Smooth muscle cell (in vitro differentiated cells): ENCODE results near the gene SMAD7. TPM values are rescaled to one million over a fixed set of nuclear protein-coding genes. Genes with fewer than 3 reads are reported as not detected.

Experiments used
- DNase-seq: peaks from one replicate; lab custom pipeline; 2025; ENCODE audit not compliant: unreplicated experiment; lab: John Stamatoyannopoulos, UW
- H2AFZ ChIP-seq: fragments of 200-600 bp; sonication (generic); 2 replicates; pipeline ENCODE4 v1.6.0; 2016; ENCODE audit warnings: antibody characterized with exemption, low read depth, mild to moderate bottlenecking
- H3F3A ChIP-seq: fragments of 200-600 bp; sonication (generic); 2 replicates; pipeline ENCODE4 v1.6.0; 2017; ENCODE audit warnings: antibody characterized with exemption, low read depth
- H3K27ac ChIP-seq: fragments of 200-600 bp; sonication (generic); 2 replicates; pipeline ENCODE4 v1.5.1; 2016; ENCODE audit warnings: low read depth, mild to moderate bottlenecking
- H3K27me3 ChIP-seq: fragments of 200-600 bp; sonication (generic); 2 replicates; pipeline ENCODE4 v1.6.1; 2016; ENCODE audit warnings: low read depth, mild to moderate bottlenecking
- H3K36me3 ChIP-seq: fragments of 200-600 bp; sonication (generic); 2 replicates; pipeline ENCODE4 v1.5.1; 2016; ENCODE audit warnings: low read depth
- H3K4me1 ChIP-seq: fragments of 200-600 bp; sonication (generic); 2 replicates; pipeline ENCODE4 v1.5.1; 2016; ENCODE audit warnings: low read depth
- H3K4me2 ChIP-seq: fragments of 200-600 bp; sonication (generic); 2 replicates; pipeline ENCODE4 v1.6.0; 2016; ENCODE audit warnings: mild to moderate bottlenecking
- H3K4me3 ChIP-seq: fragments of 200-600 bp; sonication (generic); 2 replicates; pipeline ENCODE4 v1.5.1; 2016; ENCODE audit warnings: mild to moderate bottlenecking
- H3K79me2 ChIP-seq: fragments of 200-600 bp; sonication (generic); 2 replicates; pipeline ENCODE4 v1.6.0; 2016; ENCODE audit warnings: low read depth, mild to moderate bottlenecking
- H3K9ac ChIP-seq: fragments of 200-600 bp; sonication (generic); 2 replicates; pipeline ENCODE4 v1.6.0; 2016; ENCODE audit warnings: low read depth
- H3K9me3 ChIP-seq: fragments of 200-600 bp; sonication (generic); replicated peaks from 2 replicates; pipeline ENCODE4 v1.5.1; 2016; ENCODE audit warnings: low read depth
- H4K20me1 ChIP-seq: fragments of 200-600 bp; sonication (generic); 2 replicates; pipeline ENCODE4 v1.6.0; 2016; ENCODE audit warnings: low read depth
- WGBS: methylation state at CpG from one replicate; pipeline ENCODE4 v1.1.7; 2016; ENCODE audit warnings: low lambda C conversion rate; 5-methylcytosine and 5-hydroxymethylcytosine counted together
- polyA plus RNA-seq: library from polyadenylated mRNA; unstranded; fragments of >200 nt; fragmentation: Nextera tagmentation; extraction: Ambion mirVana; gene quantifications from 2 replicates; pipeline ENCODE4 v1.2.1, GENCODE V29; 2016
- total RNA-seq: library from RNA; depleted of rRNA; stranded (reverse); fragments of >200 nt; gene quantifications from 2 replicates; pipeline ENCODE4 v1.2.3, GENCODE V29; 2014
- TF ChIP-seq, protein P1 (sequence below): fragments of 200-600 bp; sonication (generic); IDR thresholded peaks from 2 replicates; pipeline ENCODE4 v1.5.1; 2017; ENCODE audit warnings: borderline replicate concordance, mild to moderate bottlenecking, antibody characterized with exemption; ENCODE audit not compliant: insufficient read depth, poor library complexity, severe bottlenecking

SMAD7 gene
- total and polyA plus RNA-seq, 2 experiments from 2014 or later = 114 to 134 TPM

DNA sequence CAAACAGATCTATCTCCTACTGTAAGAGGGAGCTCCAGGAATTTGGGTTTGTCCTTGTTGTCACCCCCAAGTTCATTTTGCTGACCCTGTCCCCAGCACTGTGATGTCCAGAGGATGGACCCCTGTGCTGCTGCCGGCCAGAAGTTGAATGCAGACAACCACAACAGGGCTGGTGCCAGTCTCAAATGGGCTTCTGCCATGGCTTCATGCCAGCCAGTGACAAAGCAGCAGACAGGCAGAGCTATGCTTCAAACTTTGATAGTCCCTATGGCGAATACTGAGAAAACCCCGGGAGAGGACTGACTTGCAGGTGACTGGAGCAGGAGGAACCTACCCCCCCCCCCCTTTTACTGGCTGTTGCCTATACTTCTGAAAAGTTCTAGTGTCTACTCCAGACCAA lies 3.2 kb downstream of the SMAD7 start:
- TF ChIP-seq, protein P1, sequence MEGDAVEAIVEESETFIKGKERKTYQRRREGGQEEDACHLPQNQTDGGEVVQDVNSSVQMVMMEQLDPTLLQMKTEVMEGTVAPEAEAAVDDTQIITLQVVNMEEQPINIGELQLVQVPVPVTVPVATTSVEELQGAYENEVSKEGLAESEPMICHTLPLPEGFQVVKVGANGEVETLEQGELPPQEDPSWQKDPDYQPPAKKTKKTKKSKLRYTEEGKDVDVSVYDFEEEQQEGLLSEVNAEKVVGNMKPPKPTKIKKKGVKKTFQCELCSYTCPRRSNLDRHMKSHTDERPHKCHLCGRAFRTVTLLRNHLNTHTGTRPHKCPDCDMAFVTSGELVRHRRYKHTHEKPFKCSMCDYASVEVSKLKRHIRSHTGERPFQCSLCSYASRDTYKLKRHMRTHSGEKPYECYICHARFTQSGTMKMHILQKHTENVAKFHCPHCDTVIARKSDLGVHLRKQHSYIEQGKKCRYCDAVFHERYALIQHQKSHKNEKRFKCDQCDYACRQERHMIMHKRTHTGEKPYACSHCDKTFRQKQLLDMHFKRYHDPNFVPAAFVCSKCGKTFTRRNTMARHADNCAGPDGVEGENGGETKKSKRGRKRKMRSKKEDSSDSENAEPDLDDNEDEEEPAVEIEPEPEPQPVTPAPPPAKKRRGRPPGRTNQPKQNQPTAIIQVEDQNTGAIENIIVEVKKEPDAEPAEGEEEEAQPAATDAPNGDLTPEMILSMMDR = no peak
- H3K27me3 ChIP-seq = no peaks in the 10 kb centered on the region
- H3K79me2 ChIP-seq = peaks cover 91% of the 10 kb centered on the region
- H3K4me2 ChIP-seq = peak overlapping the region; percentile 91
- no peak for DNase-seq
- peak overlapping the region; percentile 100 for H3K9ac ChIP-seq
- no peaks in the 10 kb centered on the region for H3K36me3 ChIP-seq
- H3K4me3 ChIP-seq = peak overlapping the region; percentile 97
- 3% methylated on average over 3 of the region's 3 CpGs for WGBS
- no peaks in the 10 kb centered on the region for H3K9me3 ChIP-seq
- peaks cover 90% of the 10 kb centered on the region for H4K20me1 ChIP-seq
- peaks cover 28% of the 10 kb centered on the region for H3K4me1 ChIP-seq
- no peak overlapping the region for H2AFZ ChIP-seq
- peak overlapping the region; percentile 100 for H3K27ac ChIP-seq
- H3F3A ChIP-seq = peaks cover 48% of the 10 kb centered on the region

DNA sequence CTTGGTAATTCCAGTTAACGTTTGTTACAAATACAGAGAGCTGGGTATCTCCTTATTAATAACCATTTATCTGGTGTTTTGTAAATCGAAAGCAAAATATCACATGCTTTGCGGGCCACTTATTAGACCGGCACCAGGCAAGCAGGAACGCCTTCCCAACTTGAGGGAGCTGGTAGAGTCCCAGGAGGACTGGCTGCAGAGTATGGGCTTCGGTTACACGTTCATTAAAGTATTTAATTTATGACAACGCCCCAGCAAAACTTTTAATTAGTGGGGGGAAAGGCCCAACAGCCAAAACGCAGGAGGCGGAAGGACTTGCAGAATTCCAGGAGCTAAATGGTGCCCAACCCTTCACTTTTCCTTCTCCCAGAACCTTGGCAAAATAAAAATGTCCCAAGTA lies 3.7 kb downstream of the SMAD7 start:
- H3K36me3 ChIP-seq = no peaks in the 10 kb centered on the region
- DNase-seq = no peak
- no peaks in the 10 kb centered on the region for H3K27me3 ChIP-seq
- no peak overlapping the region for H2AFZ ChIP-seq
- TF ChIP-seq, protein P1 = no peak
- peaks cover 94% of the 10 kb centered on the region for H3K79me2 ChIP-seq
- peak overlapping the region; percentile 100 for H3K27ac ChIP-seq
- H3K9ac ChIP-seq = peak overlapping the region; percentile 100
- H3K4me1 ChIP-seq = peaks cover 28% of the 10 kb centered on the region
- peak overlapping the region; percentile 91 for H3K4me2 ChIP-seq
- no peaks in the 10 kb centered on the region for H3K9me3 ChIP-seq
- peaks cover 51% of the 10 kb centered on the region for H3F3A ChIP-seq
- 8% methylated on average over 10 of the region's 10 CpGs for WGBS
- H4K20me1 ChIP-seq = peaks cover 93% of the 10 kb centered on the region
- peak overlapping the region; percentile 97 for H3K4me3 ChIP-seq

DNA sequence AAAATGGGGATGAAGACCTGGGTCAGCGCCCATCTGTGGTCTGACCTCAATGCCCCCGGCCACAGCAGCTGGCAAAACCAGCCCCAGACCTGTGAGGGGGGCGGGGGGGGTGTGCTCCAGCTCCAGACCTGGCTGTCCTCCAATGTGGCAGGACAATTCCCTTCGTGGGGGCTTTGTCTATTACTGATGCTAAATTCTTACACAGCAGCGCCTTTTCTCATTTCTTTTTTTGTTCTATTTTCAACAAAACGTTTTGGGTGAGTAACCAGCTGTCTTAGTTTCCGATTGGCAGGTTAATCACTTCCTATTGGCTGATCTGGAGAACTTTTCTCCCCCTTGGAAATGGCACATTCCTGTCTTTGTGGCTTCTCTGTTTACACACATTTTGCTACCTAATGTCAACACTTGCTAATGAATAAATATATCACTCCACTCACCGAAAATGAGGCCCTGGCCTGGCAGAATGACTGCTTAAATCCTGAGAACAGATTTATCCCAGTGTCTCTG lies 4.4 kb downstream of the SMAD7 start:
- Histone ChIP-seq H3K9me3 (no peaks in the 10 kb centered on the region), H4K20me1 (peaks cover 97% of the 10 kb centered on the region), H3K36me3 (no peaks in the 10 kb centered on the region), H3K4me2 (peak overlapping the region; percentile 91), H2AFZ (no peak overlapping the region), H3K27ac (peak overlapping the region; percentile 100), H3K79me2 (peaks cover 97% of the 10 kb centered on the region), H3K4me1 (peaks cover 28% of the 10 kb centered on the region), H3K9ac (peak overlapping the region; percentile 100), H3K27me3 (no peaks in the 10 kb centered on the region), H3F3A (peaks cover 57% of the 10 kb centered on the region), H3K4me3 (peak overlapping the region; percentile 97)
- DNase-seq = no peak
- TF ChIP-seq, protein P1 = no peak
- WGBS = 7% methylated on average over 8 of the region's 8 CpGs

DNA sequence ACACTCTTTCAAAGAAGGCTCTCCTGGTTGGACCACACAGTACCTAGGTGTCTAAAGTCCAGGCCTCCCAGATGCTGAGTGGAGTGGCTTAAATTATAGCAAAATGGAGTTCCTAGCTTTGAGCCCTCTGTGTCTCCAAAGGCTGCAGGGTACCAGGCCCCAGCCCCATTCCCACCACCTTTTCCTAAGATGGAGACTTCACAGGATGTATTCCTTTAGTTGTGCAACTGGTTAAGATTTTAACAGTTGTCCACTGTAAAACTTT lies 4.9 kb downstream of the SMAD7 start:
- Histone ChIP-seq H3K36me3 (no peaks in the 10 kb centered on the region), H3K9me3 (no peaks in the 10 kb centered on the region), H3K79me2 (peaks cover 97% of the 10 kb centered on the region), H3K27me3 (no peaks in the 10 kb centered on the region), H4K20me1 (peaks cover 97% of the 10 kb centered on the region), H3K4me1 (peaks cover 33% of the 10 kb centered on the region), H3K4me2 (peak overlapping the region; percentile 91), H3F3A (peaks cover 60% of the 10 kb centered on the region), H3K27ac (peak overlapping the region; percentile 100), H3K9ac (peak overlapping the region; percentile 100), H3K4me3 (peak overlapping the region; percentile 97), H2AFZ (no peak overlapping the region)
- TF ChIP-seq, protein P1 = no peak
- no peak for DNase-seq
